ENCODE results near the gene ADAM12.

The ADAM12 gene

GRCh38 chr10:126133906-126134656 lies 254.2 kb downstream of the ADAM12 start:
- Histone ChIP-seq H3K27me3 (ENCODE audit: control insufficient read depth, insufficient read depth, low read length) (no peaks in the 10 kb centered on the region), H3K27ac (ENCODE audit: low read depth, low read length) (no peak overlapping the region), H3K9ac (ENCODE audit: low read length) (no peak overlapping the region), H3K36me3 (ENCODE audit: control insufficient read depth, insufficient read depth, low read length) (no peaks in the 10 kb centered on the region), H3K4me1 (ENCODE audit: control insufficient read depth, insufficient read depth, low read length) (no peaks in the 10 kb centered on the region), H3K4me3 (ENCODE audit: low read length) (no peak overlapping the region)

GRCh38 chr10:126133082-126133620 lies 255.1 kb downstream of the ADAM12 start:
- H3K4me3 ChIP-seq (ENCODE audit: low read length): no peak overlapping the region
- H3K9ac ChIP-seq (ENCODE audit: low read length): no peak overlapping the region
- H3K27ac ChIP-seq (ENCODE audit: low read depth, low read length): no peak overlapping the region
- H3K4me1 ChIP-seq (ENCODE audit: control insufficient read depth, insufficient read depth, low read length): no peaks in the 10 kb centered on the region
- no peaks in the 10 kb centered on the region for H3K27me3 ChIP-seq (ENCODE audit: control insufficient read depth, insufficient read depth, low read length)
- H3K36me3 ChIP-seq (ENCODE audit: control insufficient read depth, insufficient read depth, low read length): no peaks in the 10 kb centered on the region

DNA sequence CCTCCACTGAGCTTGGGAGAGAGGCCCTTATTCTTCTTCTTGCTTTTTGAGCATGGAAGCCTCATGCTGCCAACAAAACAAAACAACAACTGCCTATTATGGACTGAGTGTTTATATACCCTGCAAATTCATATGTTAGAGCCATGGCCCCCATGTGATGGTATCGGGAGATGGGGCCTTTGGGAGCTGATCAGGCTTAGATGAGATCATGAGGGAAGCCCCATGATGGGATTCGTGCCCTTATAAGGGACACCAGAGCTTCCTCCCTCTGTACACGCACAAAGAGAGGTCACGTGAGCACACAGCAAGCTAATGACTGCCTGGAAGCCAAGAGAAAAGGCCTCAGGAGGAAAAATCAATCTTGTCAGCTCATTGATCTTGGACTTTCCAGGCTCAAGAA lies 256.9 kb downstream of the ADAM12 start:
- no peaks in the 10 kb centered on the region for H3K4me1 ChIP-seq (ENCODE audit: control insufficient read depth, insufficient read depth, low read length)
- H3K9ac ChIP-seq (ENCODE audit: low read length): no peak overlapping the region
- H3K27ac ChIP-seq (ENCODE audit: low read depth, low read length): no peak overlapping the region
- H3K27me3 ChIP-seq (ENCODE audit: control insufficient read depth, insufficient read depth, low read length): no peaks in the 10 kb centered on the region
- H3K4me3 ChIP-seq (ENCODE audit: low read length): no peak overlapping the region
- no peaks in the 10 kb centered on the region for H3K36me3 ChIP-seq (ENCODE audit: control insufficient read depth, insufficient read depth, low read length)

DNA sequence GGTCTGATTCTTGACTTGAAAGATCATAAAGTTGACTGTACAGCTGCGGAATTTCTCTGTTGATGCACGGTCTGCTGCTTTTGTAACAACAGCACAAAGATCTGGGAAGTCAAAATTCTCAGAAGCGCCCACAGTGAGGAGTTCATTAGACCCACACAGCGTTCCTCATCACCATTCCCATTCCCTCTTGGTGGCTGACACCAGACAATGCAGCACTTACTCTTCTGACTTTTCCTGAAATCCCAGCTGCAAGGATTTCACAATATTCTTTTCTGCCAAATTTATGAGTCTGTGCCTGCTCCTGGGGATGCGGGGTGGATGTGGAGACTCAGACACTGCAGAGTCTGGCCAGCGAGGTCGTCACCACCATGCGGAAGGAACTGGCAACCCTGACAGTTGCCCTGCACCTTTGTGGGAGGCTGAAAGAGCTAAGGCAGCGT lies 258.0 kb downstream of the ADAM12 start:
- H3K4me3 ChIP-seq (ENCODE audit: low read length): no peak overlapping the region
- H3K27me3 ChIP-seq (ENCODE audit: control insufficient read depth, insufficient read depth, low read length): no peaks in the 10 kb centered on the region
- H3K27ac ChIP-seq (ENCODE audit: low read depth, low read length): no peak overlapping the region
- H3K4me1 ChIP-seq (ENCODE audit: control insufficient read depth, insufficient read depth, low read length): no peaks in the 10 kb centered on the region
- no peak overlapping the region for H3K9ac ChIP-seq (ENCODE audit: low read length)
- no peaks in the 10 kb centered on the region for H3K36me3 ChIP-seq (ENCODE audit: control insufficient read depth, insufficient read depth, low read length)

DNA sequence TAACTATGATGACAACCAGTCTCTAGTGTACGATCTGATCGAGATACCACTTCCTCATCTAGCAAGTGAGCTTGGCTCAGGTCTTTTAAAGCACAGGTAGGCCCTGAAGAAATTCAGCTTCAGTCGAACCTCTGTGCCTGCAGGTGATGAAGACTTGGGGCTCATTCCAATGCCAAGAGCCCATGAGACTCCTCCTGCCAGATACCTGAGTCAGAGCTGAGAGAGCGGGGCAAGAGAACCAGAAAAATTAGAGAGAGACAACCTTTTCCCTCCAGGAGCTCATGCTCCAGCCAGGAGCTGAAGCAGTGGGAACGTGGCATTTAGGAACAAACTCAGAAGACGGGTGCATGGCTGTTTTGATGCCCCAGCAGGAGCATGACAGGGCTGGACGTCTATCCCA lies 259.3 kb downstream of the ADAM12 start:
- no peaks in the 10 kb centered on the region for H3K27me3 ChIP-seq (ENCODE audit: control insufficient read depth, insufficient read depth, low read length)
- no peak overlapping the region for H3K4me3 ChIP-seq (ENCODE audit: low read length)
- H3K27ac ChIP-seq (ENCODE audit: low read depth, low read length): no peak overlapping the region
- H3K4me1 ChIP-seq (ENCODE audit: control insufficient read depth, insufficient read depth, low read length): no peaks in the 10 kb centered on the region
- no peaks in the 10 kb centered on the region for H3K36me3 ChIP-seq (ENCODE audit: control insufficient read depth, insufficient read depth, low read length)
- H3K9ac ChIP-seq (ENCODE audit: low read length): no peak overlapping the region

DNA sequence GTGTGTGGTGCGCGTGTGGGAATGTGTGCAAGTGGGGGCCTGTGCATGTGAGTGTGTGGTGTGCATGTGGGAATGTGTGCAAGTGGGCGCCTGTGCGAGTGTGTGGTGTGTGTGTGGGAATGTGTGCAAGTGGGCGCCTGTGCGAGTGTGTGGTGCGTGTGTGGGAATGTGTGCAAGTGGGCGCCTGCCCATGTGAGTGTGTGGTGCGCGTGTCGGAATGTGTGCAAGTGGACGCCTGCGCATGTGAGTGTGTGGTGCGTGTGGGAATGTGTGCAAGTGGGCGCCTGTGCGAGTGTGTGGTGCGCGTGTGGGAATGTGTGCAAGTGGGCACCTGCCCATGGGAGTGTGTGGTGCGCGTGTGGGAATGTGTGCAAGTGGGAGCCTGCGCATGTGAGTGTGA lies 259.7 kb downstream of the ADAM12 start:
- no peak overlapping the region for H3K4me3 ChIP-seq (ENCODE audit: low read length)

DNA sequence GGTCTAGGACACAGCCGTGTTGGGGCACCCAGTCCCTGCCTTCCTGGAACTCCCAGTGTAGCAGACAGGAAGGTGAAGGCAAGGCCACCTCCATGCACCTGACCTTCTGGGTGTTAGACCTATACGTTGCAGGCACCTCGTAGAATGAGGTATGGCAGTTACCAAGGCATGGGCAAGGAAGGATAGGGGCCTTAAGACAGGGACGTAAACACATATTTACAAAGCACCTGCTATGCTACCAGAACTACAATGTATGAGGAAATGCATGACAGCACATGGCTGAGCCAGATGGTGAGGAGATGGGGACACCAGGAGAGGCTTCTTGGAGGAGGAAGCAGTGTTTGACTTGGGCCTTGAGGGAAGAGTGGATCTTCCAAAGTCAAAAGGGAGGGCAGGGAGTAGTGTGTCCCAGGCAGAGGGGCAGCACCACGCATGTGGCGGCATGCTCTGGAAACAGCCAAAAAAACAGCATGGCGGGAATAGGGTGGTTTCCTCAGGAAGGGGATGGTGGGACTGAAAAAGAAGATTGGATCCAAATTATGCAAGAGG lies 260.7 kb downstream of the ADAM12 start:
- H3K4me3 ChIP-seq (ENCODE audit: low read length): no peak overlapping the region
- H3K36me3 ChIP-seq (ENCODE audit: control insufficient read depth, insufficient read depth, low read length): no peaks in the 10 kb centered on the region
- H3K27me3 ChIP-seq (ENCODE audit: control insufficient read depth, insufficient read depth, low read length): no peaks in the 10 kb centered on the region
- no peak overlapping the region for H3K9ac ChIP-seq (ENCODE audit: low read length)
- no peaks in the 10 kb centered on the region for H3K4me1 ChIP-seq (ENCODE audit: control insufficient read depth, insufficient read depth, low read length)
- H3K27ac ChIP-seq (ENCODE audit: low read depth, low read length): no peak overlapping the region

More for the DNA sequence above, 259.7 kb downstream of the ADAM12 start:
- Histone ChIP-seq H3K27me3 (ENCODE audit: control insufficient read depth, insufficient read depth, low read length) (no peaks in the 10 kb centered on the region), H3K4me1 (ENCODE audit: control insufficient read depth, insufficient read depth, low read length) (no peaks in the 10 kb centered on the region), H3K36me3 (ENCODE audit: control insufficient read depth, insufficient read depth, low read length) (no peaks in the 10 kb centered on the region), H3K9ac (ENCODE audit: low read length) (no peak overlapping the region), H3K27ac (ENCODE audit: low read depth, low read length) (no peak overlapping the region)

- no peak overlapping the region for H3K27ac ChIP-seq (ENCODE audit: low read depth, low read length)
- no peaks in the 10 kb centered on the region for H3K36me3 ChIP-seq (ENCODE audit: control insufficient read depth, insufficient read depth, low read length)
- no peaks in the 10 kb centered on the region for H3K27me3 ChIP-seq (ENCODE audit: control insufficient read depth, insufficient read depth, low read length)
- H3K4me1 ChIP-seq (ENCODE audit: control insufficient read depth, insufficient read depth, low read length): no peaks in the 10 kb centered on the region
- no peak overlapping the region for H3K9ac ChIP-seq (ENCODE audit: low read length)
- no peak overlapping the region for H3K4me3 ChIP-seq (ENCODE audit: low read length)
Measured at GRCh38 chr10:126126866-126127265, 261.4 kb downstream of the ADAM12 start.

DNA sequence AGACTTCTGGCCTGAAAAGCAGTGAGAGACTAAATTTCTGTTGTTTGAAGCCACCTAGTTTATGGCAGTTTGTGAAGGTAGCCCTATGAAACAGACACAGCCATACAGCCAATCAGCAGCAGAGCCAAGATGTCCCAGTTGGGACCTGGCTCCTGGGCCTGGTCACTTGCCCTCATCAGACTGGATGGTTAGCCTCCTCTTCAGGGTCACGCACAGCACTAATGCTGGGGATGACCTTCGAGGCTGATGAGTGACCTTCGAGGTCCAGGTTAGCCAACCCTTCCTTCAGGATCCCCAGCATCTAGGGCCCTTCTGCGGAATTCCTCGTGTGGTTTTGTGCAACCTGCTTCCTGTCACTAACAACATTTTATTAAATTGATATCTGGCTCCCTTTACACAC lies 262.3 kb downstream of the ADAM12 start:
- H3K4me3 ChIP-seq (ENCODE audit: low read length): no peak overlapping the region
- no peak overlapping the region for H3K9ac ChIP-seq (ENCODE audit: low read length)
- no peaks in the 10 kb centered on the region for H3K27me3 ChIP-seq (ENCODE audit: control insufficient read depth, insufficient read depth, low read length)
- H3K27ac ChIP-seq (ENCODE audit: low read depth, low read length): no peak overlapping the region
- no peaks in the 10 kb centered on the region for H3K36me3 ChIP-seq (ENCODE audit: control insufficient read depth, insufficient read depth, low read length)
- no peaks in the 10 kb centered on the region for H3K4me1 ChIP-seq (ENCODE audit: control insufficient read depth, insufficient read depth, low read length)

GRCh38 chr10:126124668-126125349 lies 263.5 kb downstream of the ADAM12 start:
- Histone ChIP-seq H3K36me3 (ENCODE audit: control insufficient read depth, insufficient read depth, low read length) (no peaks in the 10 kb centered on the region), H3K4me3 (ENCODE audit: low read length) (no peak overlapping the region), H3K9ac (ENCODE audit: low read length) (no peak overlapping the region), H3K27ac (ENCODE audit: low read depth, low read length) (no peak overlapping the region), H3K4me1 (ENCODE audit: control insufficient read depth, insufficient read depth, low read length) (no peaks in the 10 kb centered on the region), H3K27me3 (ENCODE audit: control insufficient read depth, insufficient read depth, low read length) (no peaks in the 10 kb centered on the region)

DNA sequence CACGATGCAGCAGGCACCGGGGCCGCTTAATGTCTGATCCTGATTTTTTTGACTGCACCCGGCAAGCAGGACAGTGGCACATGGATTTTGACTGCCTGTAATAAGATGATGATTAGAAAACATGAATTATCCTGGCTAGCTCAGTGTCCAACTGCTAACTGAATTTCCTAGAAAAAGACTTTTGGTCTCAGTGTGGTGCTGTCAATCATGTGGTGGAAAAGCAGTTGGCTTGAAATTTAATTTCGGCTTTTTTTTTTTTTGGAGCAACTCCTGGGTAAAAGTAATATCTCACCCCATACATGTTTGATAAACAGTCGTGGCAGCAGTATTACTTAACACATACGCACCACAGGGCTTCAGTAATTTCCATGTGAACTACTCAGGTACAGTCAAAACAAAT lies 264.2 kb downstream of the ADAM12 start:
- Histone ChIP-seq H3K9ac (ENCODE audit: low read length) (no peak overlapping the region), H3K4me1 (ENCODE audit: control insufficient read depth, insufficient read depth, low read length) (no peaks in the 10 kb centered on the region)

GRCh38 chr10:126123466-126123865 lies 264.8 kb downstream of the ADAM12 start:
- Histone ChIP-seq H3K4me3 (ENCODE audit: low read length) (no peak overlapping the region), H3K9ac (ENCODE audit: low read length) (no peak overlapping the region), H3K27ac (ENCODE audit: low read depth, low read length) (no peak overlapping the region), H3K27me3 (ENCODE audit: control insufficient read depth, insufficient read depth, low read length) (no peaks in the 10 kb centered on the region), H3K4me1 (ENCODE audit: control insufficient read depth, insufficient read depth, low read length) (no peaks in the 10 kb centered on the region), H3K36me3 (ENCODE audit: control insufficient read depth, insufficient read depth, low read length) (no peaks in the 10 kb centered on the region)

More for the DNA sequence above, 264.2 kb downstream of the ADAM12 start:
- Histone ChIP-seq H3K36me3 (ENCODE audit: control insufficient read depth, insufficient read depth, low read length) (no peaks in the 10 kb centered on the region), H3K4me3 (ENCODE audit: low read length) (no peak overlapping the region), H3K27me3 (ENCODE audit: control insufficient read depth, insufficient read depth, low read length) (no peaks in the 10 kb centered on the region), H3K27ac (ENCODE audit: low read depth, low read length) (no peak overlapping the region)

Data from rectal smooth muscle tissue (tissue), 1 donor.